Hypothalamus (tissue), 51 donors: ENCODE measurements around the gene MGAT5B.
A peak's percentile ranks its signal among the peaks of the same experiment; 100 is the strongest.

ENCODE experiments used
- DNase-seq, 51 donors: peaks; one replicate each; lab custom pipeline; 2025; lab: John Stamatoyannopoulos, UW

MGAT5B gene

GRCh38 chr17:76873856-76874255, 5.7 kb downstream of the MGAT5B start:
- no peak for DNase-seq

- DNase-seq = no peak
These were observed 9.2 kb downstream of the MGAT5B start for GRCh38 chr17:76877437-76877836.

- no peak for DNase-seq
These were observed 10.4 kb downstream of the MGAT5B start for GRCh38 chr17:76878568-76878967.

- no peak for DNase-seq
These were observed 11.1 kb downstream of the MGAT5B start for GRCh38 chr17:76879254-76879653.

- peak in 1 of 51 donors; percentile 39 for DNase-seq
These were observed 11.5 kb downstream of the MGAT5B start for GRCh38 chr17:76879691-76880090.

- no peak for DNase-seq
These were observed 12.1 kb downstream of the MGAT5B start for GRCh38 chr17:76880268-76880667.

GRCh38 chr17:76880971-76881370, 12.8 kb downstream of the MGAT5B start:
- DNase-seq = no peak

- DNase-seq = no peak
These were observed 13.2 kb downstream of the MGAT5B start for GRCh38 chr17:76881408-76881807.

- DNase-seq = no peak
These were observed 13.8 kb downstream of the MGAT5B start for GRCh38 chr17:76881966-76882365.

- DNase-seq = peak in 14 of 51 donors; percentile 4 to 50 (median 24)
These were observed 15.7 kb downstream of the MGAT5B start for GRCh38 chr17:76883744-76884525.

- no peak for DNase-seq
These were observed 17.0 kb downstream of the MGAT5B start for GRCh38 chr17:76884995-76885893.

- no peak for DNase-seq
These were observed 17.7 kb downstream of the MGAT5B start for GRCh38 chr17:76885894-76886290.

GRCh38 chr17:76886395-76886794, 18.2 kb downstream of the MGAT5B start:
- DNase-seq = no peak

- no peak for DNase-seq
These were observed 19.6 kb downstream of the MGAT5B start for GRCh38 chr17:76887802-76888201.

- DNase-seq = no peak
These were observed 20.5 kb downstream of the MGAT5B start for GRCh38 chr17:76888661-76889060.

- DNase-seq = no peak
These were observed 21.1 kb downstream of the MGAT5B start for GRCh38 chr17:76889323-76889722.

- no peak for DNase-seq
These were observed 24.1 kb downstream of the MGAT5B start for GRCh38 chr17:76892329-76892728.

- peak in 31 of 51 donors; percentile 6 to 69 (median 37) for DNase-seq
These were observed 25.6 kb downstream of the MGAT5B start for GRCh38 chr17:76893623-76894334.

- DNase-seq = no peak
These were observed 26.6 kb downstream of the MGAT5B start for GRCh38 chr17:76894842-76895241.

GRCh38 chr17:76897023-76897422, 28.8 kb downstream of the MGAT5B start:
- no peak for DNase-seq

- no peak for DNase-seq
These were observed 31.2 kb downstream of the MGAT5B start for GRCh38 chr17:76899414-76899813.
